Measurements from ENCODE around the gene ARID5B.

The ARID5B gene

DNA sequence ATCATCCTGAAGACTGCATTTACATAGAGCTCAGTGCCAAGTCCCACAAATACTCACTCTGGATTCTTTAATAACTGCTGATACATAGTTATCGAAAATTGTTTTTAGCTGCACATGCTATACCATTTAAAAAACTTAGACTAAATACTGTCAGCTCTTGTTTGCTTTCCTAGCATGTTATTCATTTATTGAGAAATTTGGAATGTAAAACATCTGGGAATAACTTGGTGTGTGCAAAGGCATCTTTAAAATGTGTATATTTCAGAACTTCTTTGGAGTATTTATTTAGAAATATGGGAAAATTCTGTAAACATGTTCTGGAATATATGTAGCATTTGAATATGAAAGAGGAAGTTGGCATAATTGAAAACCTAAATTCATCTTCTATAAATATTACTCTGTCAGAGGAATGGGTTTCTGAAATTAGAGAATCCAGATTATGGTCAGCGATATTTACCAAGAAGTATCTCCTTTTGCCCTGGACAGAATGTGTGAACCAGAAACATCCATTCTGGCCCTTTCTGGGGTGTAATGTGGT lies 119.7 kb downstream of the ARID5B start:
- ChIA-PET CTCF (no interaction called here), POLR2A (ENCODE audit: low non-redundant PET) (interaction anchor here (0.6 kb wide), 1 partner anchor 54 kb away, joined by 3 read pairs; no protein-coding TSS in a partner anchor)
- DNase-seq (ENCODE audit: low spot score), result no peak
- TF ChIP-seq, protein P1, sequence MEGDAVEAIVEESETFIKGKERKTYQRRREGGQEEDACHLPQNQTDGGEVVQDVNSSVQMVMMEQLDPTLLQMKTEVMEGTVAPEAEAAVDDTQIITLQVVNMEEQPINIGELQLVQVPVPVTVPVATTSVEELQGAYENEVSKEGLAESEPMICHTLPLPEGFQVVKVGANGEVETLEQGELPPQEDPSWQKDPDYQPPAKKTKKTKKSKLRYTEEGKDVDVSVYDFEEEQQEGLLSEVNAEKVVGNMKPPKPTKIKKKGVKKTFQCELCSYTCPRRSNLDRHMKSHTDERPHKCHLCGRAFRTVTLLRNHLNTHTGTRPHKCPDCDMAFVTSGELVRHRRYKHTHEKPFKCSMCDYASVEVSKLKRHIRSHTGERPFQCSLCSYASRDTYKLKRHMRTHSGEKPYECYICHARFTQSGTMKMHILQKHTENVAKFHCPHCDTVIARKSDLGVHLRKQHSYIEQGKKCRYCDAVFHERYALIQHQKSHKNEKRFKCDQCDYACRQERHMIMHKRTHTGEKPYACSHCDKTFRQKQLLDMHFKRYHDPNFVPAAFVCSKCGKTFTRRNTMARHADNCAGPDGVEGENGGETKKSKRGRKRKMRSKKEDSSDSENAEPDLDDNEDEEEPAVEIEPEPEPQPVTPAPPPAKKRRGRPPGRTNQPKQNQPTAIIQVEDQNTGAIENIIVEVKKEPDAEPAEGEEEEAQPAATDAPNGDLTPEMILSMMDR (conservative IDR thresholded peaks at IDR 0.05; ENCODE audit: low read depth), result no peak
- no peak overlapping the region for H3K27ac ChIP-seq

DNA sequence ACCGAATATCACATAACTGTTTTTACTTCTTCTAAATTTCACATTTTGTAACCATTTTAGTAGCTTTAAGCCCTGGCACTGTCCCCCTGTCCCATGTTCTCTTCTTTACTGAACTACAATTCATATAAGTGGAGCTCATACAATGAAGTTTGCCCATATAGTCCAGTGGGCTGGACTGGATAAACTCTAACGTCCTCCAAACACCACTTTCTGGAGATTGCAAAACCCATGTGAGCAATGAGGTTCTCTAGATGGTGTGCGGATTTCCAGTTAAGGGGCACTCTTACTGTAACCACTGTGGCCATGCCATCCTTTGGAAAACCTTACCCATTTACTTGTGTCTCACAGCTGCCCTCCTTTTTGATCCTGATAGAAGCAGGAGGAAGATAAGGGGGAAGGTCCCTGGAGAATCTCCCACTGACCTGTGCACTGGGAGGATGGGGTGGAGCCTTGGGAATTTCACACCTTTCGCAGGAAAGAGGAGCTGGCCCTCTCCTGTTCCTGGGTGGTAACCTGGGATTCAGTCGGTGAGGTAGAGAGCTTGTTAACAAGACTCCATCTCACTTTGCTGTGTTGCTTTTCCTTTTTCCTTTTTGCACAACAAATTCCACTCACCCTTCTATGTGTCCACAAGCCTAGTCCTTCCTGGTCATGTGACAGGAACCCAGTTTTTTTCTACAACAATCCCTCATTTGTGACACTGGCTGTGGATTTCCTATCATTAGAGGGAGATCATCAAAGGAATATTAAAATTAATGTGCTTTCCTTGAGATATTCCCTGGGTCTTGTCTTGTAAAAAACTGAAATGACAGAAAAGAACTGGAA lies 120.7 kb downstream of the ARID5B start:
- DNase-seq (ENCODE audit: low spot score), result no peak
- ChIA-PET POLR2A (ENCODE audit: low non-redundant PET) (no interaction called here), CTCF (no interaction called here)
- TF ChIP-seq, protein P1 (conservative IDR thresholded peaks at IDR 0.05; ENCODE audit: low read depth), result no peak
- H3K27ac ChIP-seq, result no peak overlapping the region

DNA sequence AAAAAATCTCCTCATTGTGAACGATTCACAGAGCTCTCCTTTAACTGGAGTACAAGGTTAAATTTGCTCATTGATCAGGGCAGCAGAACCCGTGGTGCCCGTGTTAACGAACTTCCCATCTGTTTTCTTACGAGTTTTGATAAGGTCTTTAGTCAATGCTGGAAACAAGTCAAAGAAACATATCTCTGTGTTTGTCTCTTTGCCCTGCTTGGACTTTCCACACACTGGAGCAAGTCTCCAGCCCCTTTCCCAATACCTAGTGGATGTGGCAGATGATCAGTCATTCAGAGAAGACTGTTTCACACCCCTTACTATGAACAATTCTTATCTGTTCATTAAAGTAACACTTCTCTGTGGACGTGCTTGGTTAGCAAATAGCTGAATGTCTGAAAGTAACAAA lies 121.3 kb downstream of the ARID5B start:
- no peak for DNase-seq (ENCODE audit: low spot score)
- no peak overlapping the region for H3K27ac ChIP-seq
- CTCF ChIA-PET, result interaction anchor here (0.6 kb wide), 1 partner anchor 81 kb away, joined by 3 read pairs; no protein-coding TSS in a partner anchor
- TF ChIP-seq, protein P1 (conservative IDR thresholded peaks at IDR 0.05; ENCODE audit: low read depth), result no peak
- POLR2A ChIA-PET (ENCODE audit: low non-redundant PET), result no interaction called here

DNA sequence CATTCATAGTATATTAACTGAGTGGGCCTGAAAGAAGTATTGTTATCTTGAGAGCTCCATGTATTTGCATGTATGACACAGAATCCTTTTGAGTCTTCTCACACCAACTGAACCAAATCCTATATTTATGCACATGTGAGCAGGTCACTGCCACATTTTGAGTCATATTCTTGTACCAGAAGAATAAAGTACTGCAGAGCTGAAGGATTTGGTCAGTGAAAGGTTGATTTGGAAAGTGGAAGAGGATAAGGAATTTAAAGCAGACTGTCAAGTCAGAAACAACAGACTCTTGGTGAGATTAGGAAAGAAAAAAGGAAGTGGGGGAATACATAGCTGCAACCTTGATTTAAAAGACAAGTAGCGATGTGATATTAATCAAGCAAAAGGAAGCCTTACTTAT lies 121.8 kb downstream of the ARID5B start:
- H3K27ac ChIP-seq, result no peak overlapping the region
- DNase-seq (ENCODE audit: low spot score), result no peak
- ChIA-PET CTCF (interaction anchor here (0.6 kb wide), 2 partner anchors 47 to 82 kb away, joined by 3 to 4 read pairs; no protein-coding TSS in a partner anchor), POLR2A (ENCODE audit: low non-redundant PET) (no interaction called here)
- TF ChIP-seq, protein P1 (conservative IDR thresholded peaks at IDR 0.05; ENCODE audit: low read depth), result no peak

DNA sequence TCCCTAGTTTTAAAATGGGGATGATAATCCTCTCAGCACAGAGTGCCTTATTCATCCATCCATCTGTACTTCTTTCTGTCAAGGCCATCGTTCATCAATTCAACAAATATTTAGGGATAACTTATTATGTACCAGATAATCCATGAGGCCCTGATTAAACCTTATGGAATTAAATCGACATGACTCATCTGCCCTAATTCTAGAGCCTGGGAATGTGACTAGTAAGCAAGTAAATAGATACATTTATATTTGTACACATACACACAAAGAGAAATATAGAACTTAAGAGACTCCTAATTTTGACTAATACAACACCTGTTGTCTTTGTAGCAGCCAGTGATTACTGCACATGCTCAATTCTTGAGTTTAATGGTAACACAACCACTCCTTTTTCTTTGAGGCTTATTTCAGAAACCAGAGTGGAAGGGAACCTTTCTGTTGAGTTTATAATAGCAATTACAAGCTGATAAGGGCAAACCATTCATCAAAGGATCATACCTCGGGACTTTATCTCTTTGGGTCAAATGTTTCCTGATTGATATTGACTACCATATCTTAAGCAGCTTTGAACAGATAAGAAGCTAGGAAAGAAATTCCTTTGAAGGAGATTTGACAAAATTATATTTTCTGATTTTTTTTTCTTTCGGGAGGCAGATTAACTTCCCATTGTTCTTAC lies 122.7 kb downstream of the ARID5B start:
- TF ChIP-seq, protein P1 (conservative IDR thresholded peaks at IDR 0.05; ENCODE audit: low read depth), result no peak
- no peak for DNase-seq (ENCODE audit: low spot score)
- no peak overlapping the region for H3K27ac ChIP-seq
- CTCF ChIA-PET, result no interaction called here
- POLR2A ChIA-PET (ENCODE audit: low non-redundant PET), result no interaction called here

DNA sequence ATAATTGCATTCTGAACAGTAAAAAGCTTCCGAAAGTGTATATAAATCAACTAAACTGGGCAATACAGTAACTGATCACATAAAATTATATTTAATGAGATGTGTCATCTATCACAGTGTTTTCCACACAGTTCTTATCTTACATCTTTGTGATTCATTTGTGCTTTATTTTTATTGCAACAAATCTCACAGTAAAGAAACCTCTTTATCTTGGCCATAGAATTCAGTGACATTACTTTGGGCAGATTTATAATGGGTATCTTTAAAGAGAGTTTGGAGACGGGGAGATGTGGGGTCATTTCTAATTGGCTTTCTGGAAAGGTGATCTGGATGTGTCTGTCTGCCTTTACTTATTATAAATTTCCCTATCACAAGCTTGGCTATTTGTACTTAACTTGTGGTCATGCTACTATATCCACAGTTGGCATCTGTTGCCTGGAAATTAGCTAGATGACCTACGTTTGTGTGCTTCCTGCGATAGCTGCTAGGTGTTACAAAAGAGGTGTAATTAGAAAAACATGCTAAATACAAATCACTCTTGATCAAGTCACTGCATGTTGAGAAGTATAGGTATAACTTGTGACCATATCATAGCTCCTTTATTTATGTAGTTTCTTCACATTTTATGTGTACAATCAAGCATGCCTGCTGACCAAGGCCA lies 123.8 kb downstream of the ARID5B start:
- ChIA-PET CTCF (interaction anchor here (0.5 to 0.9 kb wide), 4 partner anchors 13 to 248 kb away, joined by 3 to 6 read pairs (median 3); no protein-coding TSS in a partner anchor), POLR2A (ENCODE audit: low non-redundant PET) (interaction anchor here (0.5 to 1.1 kb wide), 2 partner anchors 53 to 123 kb away, joined by 3 to 11 read pairs; no protein-coding TSS in a partner anchor)
- H3K27ac ChIP-seq, result no peak overlapping the region
- DNase-seq (ENCODE audit: low spot score), result no peak
- TF ChIP-seq, protein P1 (conservative IDR thresholded peaks at IDR 0.05; ENCODE audit: low read depth), result no peak
